Left ventricle myocardium inferior (tissue), 1 donor: ENCODE measurements around the gene EXOG. TPM values are rescaled to one million over a fixed set of nuclear protein-coding genes. Genes with fewer than 3 reads are reported as not detected.

Experiments used
- DNase-seq: peaks from one replicate; pipeline ENCODE4 v3.0.0-alpha.2; 2020
- H3K27ac ChIP-seq: fragments of 200-600 bp; replicated peaks from 2 replicates; pipeline ENCODE4 v1.8.0; 2021
- H3K27me3 ChIP-seq: fragments of 200-600 bp; 2 replicates; pipeline ENCODE4 v1.8.0; 2021; ENCODE audit warnings: low read depth
- H3K36me3 ChIP-seq: fragments of 200-600 bp; 2 replicates; pipeline ENCODE4 v1.8.0; 2021
- H3K4me1 ChIP-seq: fragments of 200-600 bp; 2 replicates; pipeline ENCODE4 v1.8.0; 2021
- H3K4me3 ChIP-seq: fragments of 200-600 bp; 2 replicates; pipeline ENCODE4 v1.8.0; 2021; ENCODE audit warnings: mild to moderate bottlenecking, moderate library complexity
- H3K9me3 ChIP-seq: fragments of 200-600 bp; replicated peaks from 2 replicates; pipeline ENCODE4 v1.8.0; 2021
- CTCF ChIP-seq: fragments of 200-600 bp; IDR thresholded peaks from 2 replicates; pipeline ENCODE4 v1.8.0; 2021; ENCODE audit warnings: antibody characterized with exemption, mild to moderate bottlenecking, borderline replicate concordance
- intact Hi-C: fragments of 100-400 bp; cut with micrococcal nuclease; formaldehyde crosslinking; loops from one replicate; pipeline ENCODE4 v1.11.0; 2022
- total RNA-seq: library from RNA; stranded (reverse); fragmentation: NEBNext Ultra II Directional; extraction: Animal tissue kit (Norgen Biotek cat#: 25700); gene quantifications from one replicate; pipeline ENCODE4 v1.2.1, GENCODE V29; 2021
- donor health status: DM: no; HTN: yes; CAD: no; lungs with severe emphysema.

EXOG gene
- total RNA-seq, 1 donor from 2014 or later: 27.9 TPM

- peak; percentile 25 for DNase-seq
- H3K4me1 ChIP-seq: peaks cover 55% of the 10 kb centered on the region
Measured at GRCh38 chr3:38454178-38454883, 41.8 kb upstream of the EXOG start.

GRCh38 chr3:38454884-38455638 lies 41.1 kb upstream of the EXOG start:
- Histone ChIP-seq H3K36me3 (no peaks in the 10 kb centered on the region), H3K4me1 (peaks cover 62% of the 10 kb centered on the region), H3K9me3 (no peaks in the 10 kb centered on the region), H3K27ac (peak overlapping the region; percentile 92), H3K4me3 (peak overlapping the region; percentile 96), H3K27me3 (no peaks in the 10 kb centered on the region)
- DNase-seq: peak; percentile 80
- no peak for TF ChIP-seq CTCF
- intact Hi-C loops: no loop called here

More at GRCh38 chr3:38454178-38454883, 41.8 kb upstream of the EXOG start:
- Histone ChIP-seq H3K27me3 (no peaks in the 10 kb centered on the region), H3K9me3 (no peaks in the 10 kb centered on the region), H3K4me3 (peak overlapping the region; percentile 96), H3K27ac (peak overlapping the region; percentile 92), H3K36me3 (no peaks in the 10 kb centered on the region)
- TF ChIP-seq CTCF: no peak
- intact Hi-C loops: no loop called here

- Histone ChIP-seq H3K36me3 (no peaks in the 10 kb centered on the region), H3K27ac (peak overlapping the region; percentile 92), H3K27me3 (no peaks in the 10 kb centered on the region), H3K9me3 (no peaks in the 10 kb centered on the region), H3K4me1 (peaks cover 70% of the 10 kb centered on the region), H3K4me3 (peak overlapping the region; percentile 96)
- intact Hi-C loops: no loop called here
- no peak for TF ChIP-seq CTCF
- DNase-seq: no peak
Measured at GRCh38 chr3:38455639-38456430, 40.3 kb upstream of the EXOG start.

GRCh38 chr3:38457111-38458003 lies 38.8 kb upstream of the EXOG start:
- H3K4me1 ChIP-seq: peaks cover 84% of the 10 kb centered on the region
- no peak for DNase-seq

More at GRCh38 chr3:38457111-38458003, 38.8 kb upstream of the EXOG start:
- Histone ChIP-seq H3K27me3 (no peaks in the 10 kb centered on the region), H3K4me3 (no peak overlapping the region), H3K27ac (no peak overlapping the region), H3K9me3 (no peaks in the 10 kb centered on the region), H3K36me3 (no peaks in the 10 kb centered on the region)
- intact Hi-C loops: no loop called here
- TF ChIP-seq CTCF: peak; percentile 21
